Smooth muscle cell (in vitro differentiated cells): ENCODE results near the gene SRRT. TPM values are rescaled to one million over a fixed set of nuclear protein-coding genes. Genes with fewer than 3 reads are reported as not detected.

Experiments used
- DNase-seq: peaks from one replicate; lab custom pipeline; 2025; ENCODE audit not compliant: unreplicated experiment; lab: John Stamatoyannopoulos, UW
- H2AFZ ChIP-seq: fragments of 200-600 bp; sonication (generic); 2 replicates; pipeline ENCODE4 v1.6.0; 2016; ENCODE audit warnings: antibody characterized with exemption, low read depth, mild to moderate bottlenecking
- H3F3A ChIP-seq: fragments of 200-600 bp; sonication (generic); 2 replicates; pipeline ENCODE4 v1.6.0; 2017; ENCODE audit warnings: antibody characterized with exemption, low read depth
- H3K27ac ChIP-seq: fragments of 200-600 bp; sonication (generic); 2 replicates; pipeline ENCODE4 v1.5.1; 2016; ENCODE audit warnings: low read depth, mild to moderate bottlenecking
- H3K27me3 ChIP-seq: fragments of 200-600 bp; sonication (generic); 2 replicates; pipeline ENCODE4 v1.6.1; 2016; ENCODE audit warnings: low read depth, mild to moderate bottlenecking
- H3K36me3 ChIP-seq: fragments of 200-600 bp; sonication (generic); 2 replicates; pipeline ENCODE4 v1.5.1; 2016; ENCODE audit warnings: low read depth
- H3K4me1 ChIP-seq: fragments of 200-600 bp; sonication (generic); 2 replicates; pipeline ENCODE4 v1.5.1; 2016; ENCODE audit warnings: low read depth
- H3K4me2 ChIP-seq: fragments of 200-600 bp; sonication (generic); 2 replicates; pipeline ENCODE4 v1.6.0; 2016; ENCODE audit warnings: mild to moderate bottlenecking
- H3K4me3 ChIP-seq: fragments of 200-600 bp; sonication (generic); 2 replicates; pipeline ENCODE4 v1.5.1; 2016; ENCODE audit warnings: mild to moderate bottlenecking
- H3K79me2 ChIP-seq: fragments of 200-600 bp; sonication (generic); 2 replicates; pipeline ENCODE4 v1.6.0; 2016; ENCODE audit warnings: low read depth, mild to moderate bottlenecking
- H3K9ac ChIP-seq: fragments of 200-600 bp; sonication (generic); 2 replicates; pipeline ENCODE4 v1.6.0; 2016; ENCODE audit warnings: low read depth
- H3K9me3 ChIP-seq: fragments of 200-600 bp; sonication (generic); replicated peaks from 2 replicates; pipeline ENCODE4 v1.5.1; 2016; ENCODE audit warnings: low read depth
- H4K20me1 ChIP-seq: fragments of 200-600 bp; sonication (generic); 2 replicates; pipeline ENCODE4 v1.6.0; 2016; ENCODE audit warnings: low read depth
- CTCF ChIP-seq: fragments of 200-600 bp; sonication (generic); IDR thresholded peaks from 2 replicates; pipeline ENCODE4 v1.5.1; 2017; ENCODE audit warnings: borderline replicate concordance, mild to moderate bottlenecking, antibody characterized with exemption; ENCODE audit not compliant: insufficient read depth, poor library complexity, severe bottlenecking
- WGBS: methylation state at CpG from one replicate; pipeline ENCODE4 v1.1.7; 2016; ENCODE audit warnings: low lambda C conversion rate; 5-methylcytosine and 5-hydroxymethylcytosine counted together
- polyA plus RNA-seq: library from polyadenylated mRNA; unstranded; fragments of >200 nt; fragmentation: Nextera tagmentation; extraction: Ambion mirVana; gene quantifications from 2 replicates; pipeline ENCODE4 v1.2.1, GENCODE V29; 2016
- total RNA-seq: library from RNA; depleted of rRNA; stranded (reverse); fragments of >200 nt; gene quantifications from 2 replicates; pipeline ENCODE4 v1.2.3, GENCODE V29; 2014

SRRT gene
- total and polyA plus RNA-seq, 2 experiments from 2014 or later = 32.1 to 63.6 TPM

- no peak overlapping the region for H3K4me2 ChIP-seq
- DNase-seq = no peak
- no peaks in the 10 kb centered on the region for H3K36me3 ChIP-seq
- no peak overlapping the region for H3K9ac ChIP-seq
- WGBS = 94% methylated on average over 27 of the region's 27 CpGs
- no peak overlapping the region for H2AFZ ChIP-seq
- no peak overlapping the region for H3K27ac ChIP-seq
- peaks cover 19% of the 10 kb centered on the region for H3K4me1 ChIP-seq
- peaks cover 35% of the 10 kb centered on the region for H4K20me1 ChIP-seq
- H3K9me3 ChIP-seq = no peaks in the 10 kb centered on the region
- no peak overlapping the region for H3K4me3 ChIP-seq
- H3F3A ChIP-seq = peaks cover 40% of the 10 kb centered on the region
- no peak for TF ChIP-seq CTCF
- peaks cover 29% of the 10 kb centered on the region for H3K79me2 ChIP-seq
- no peaks in the 10 kb centered on the region for H3K27me3 ChIP-seq
Measured at GRCh38 chr7:100886142-100886935, 11.4 kb downstream of the SRRT start.

- H3F3A ChIP-seq = peaks cover 40% of the 10 kb centered on the region
- no peak overlapping the region for H3K4me2 ChIP-seq
- H3K9ac ChIP-seq = no peak overlapping the region
- peaks cover 26% of the 10 kb centered on the region for H3K79me2 ChIP-seq
- peak overlapping the region; percentile 15 for H3K27ac ChIP-seq
- no peaks in the 10 kb centered on the region for H3K9me3 ChIP-seq
- 97% methylated on average over 25 of the region's 25 CpGs for WGBS
- H3K4me1 ChIP-seq = peaks cover 23% of the 10 kb centered on the region
- no peak for TF ChIP-seq CTCF
- DNase-seq = no peak
- no peak overlapping the region for H3K4me3 ChIP-seq
- H3K36me3 ChIP-seq = no peaks in the 10 kb centered on the region
- H2AFZ ChIP-seq = no peak overlapping the region
- no peaks in the 10 kb centered on the region for H3K27me3 ChIP-seq
- H4K20me1 ChIP-seq = peaks cover 29% of the 10 kb centered on the region
Measured at GRCh38 chr7:100886936-100887515, 12.1 kb downstream of the SRRT start.

- no peak for TF ChIP-seq CTCF
- Histone ChIP-seq H3K4me1 (peaks cover 23% of the 10 kb centered on the region), H3K79me2 (peaks cover 25% of the 10 kb centered on the region), H3K9me3 (no peaks in the 10 kb centered on the region), H3F3A (peaks cover 40% of the 10 kb centered on the region), H3K4me3 (no peak overlapping the region), H3K27ac (peak overlapping the region; percentile 86), H3K36me3 (no peaks in the 10 kb centered on the region), H3K9ac (no peak overlapping the region), H3K4me2 (peak overlapping the region; percentile 99), H2AFZ (no peak overlapping the region), H3K27me3 (no peaks in the 10 kb centered on the region), H4K20me1 (peaks cover 25% of the 10 kb centered on the region)
- no peak for DNase-seq
- WGBS = 86% methylated on average over 20 of the region's 21 CpGs
Measured at GRCh38 chr7:100887516-100888290, 12.8 kb downstream of the SRRT start.
